NCI-H748 (cell line): ENCODE data around the gene CAT.

ENCODE experiments used
- DNase-seq: peaks from one replicate; lab custom pipeline; 2025; ENCODE audit not compliant: unreplicated experiment; lab: John Stamatoyannopoulos, UW

CAT gene

DNA sequence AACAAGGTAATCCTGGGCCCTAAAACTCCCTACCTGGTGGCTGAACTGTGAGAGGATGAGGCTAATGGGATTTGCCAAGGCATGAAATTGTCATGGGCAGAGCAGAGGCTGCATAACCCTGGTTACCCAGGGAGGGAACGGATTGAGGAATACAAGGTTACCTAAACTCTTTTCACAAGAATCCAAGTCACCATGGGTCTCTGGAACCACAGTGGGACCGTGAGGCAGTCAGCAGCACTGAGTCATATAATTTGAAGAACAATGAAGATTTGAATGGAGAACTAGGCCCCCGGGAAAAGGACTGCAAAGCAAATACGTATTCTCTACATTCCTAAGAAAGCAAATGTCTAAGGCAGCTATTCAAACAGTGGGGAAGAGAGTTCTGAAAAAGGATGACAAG, 19.8 kb downstream of the CAT start:
- no peak for DNase-seq

DNA sequence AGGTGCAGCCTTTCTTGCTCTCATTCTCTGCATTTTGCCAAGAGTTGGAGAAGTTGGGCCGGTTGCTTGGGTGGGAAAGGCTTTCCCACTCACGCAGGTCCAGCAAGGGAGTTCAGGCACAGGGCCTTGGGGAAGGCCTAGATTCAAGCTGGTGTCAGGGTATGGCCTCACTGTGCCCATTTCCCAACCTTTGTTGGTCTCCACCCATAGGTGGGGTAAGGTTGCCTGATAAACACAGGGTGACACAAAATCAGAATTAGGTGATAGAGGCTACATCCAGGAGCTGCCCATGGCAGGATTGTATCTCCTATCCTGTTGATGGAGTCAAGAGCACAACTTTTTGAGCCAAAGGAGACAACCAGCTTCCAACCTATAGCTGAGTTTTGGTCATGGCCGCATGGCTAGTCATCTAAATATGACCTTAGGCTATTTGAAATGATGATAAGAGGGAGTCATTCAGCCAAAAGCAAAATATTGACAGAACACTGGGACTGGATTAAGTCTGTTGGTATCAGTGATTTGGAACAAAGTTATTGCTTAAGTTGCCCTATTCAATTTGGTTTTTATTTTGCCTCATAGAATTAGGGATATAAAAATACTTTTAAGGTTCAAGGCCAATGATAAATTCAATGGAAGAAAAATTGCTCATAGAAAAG, 20.9 kb downstream of the CAT start:
- DNase-seq = no peak

DNA sequence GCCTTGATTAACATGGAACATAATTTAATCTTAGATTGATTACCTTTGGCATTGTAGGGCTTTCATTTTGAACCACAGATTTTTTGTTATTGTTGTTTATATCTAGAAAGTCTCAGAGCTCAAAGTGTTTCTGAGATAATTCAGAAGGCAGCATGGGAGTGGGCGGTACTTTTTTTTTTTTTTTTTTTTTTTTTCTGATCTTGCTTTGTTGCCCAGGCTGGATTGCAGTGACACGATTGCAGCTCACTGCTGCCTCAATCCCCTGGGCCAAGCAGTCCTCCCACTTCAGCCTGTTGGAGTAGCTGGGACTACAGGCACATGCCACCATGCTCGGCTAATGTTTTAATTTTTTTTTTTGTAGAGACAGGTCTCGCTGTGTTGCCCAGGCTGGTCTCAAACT, 21.5 kb downstream of the CAT start:
- DNase-seq = no peak

DNA sequence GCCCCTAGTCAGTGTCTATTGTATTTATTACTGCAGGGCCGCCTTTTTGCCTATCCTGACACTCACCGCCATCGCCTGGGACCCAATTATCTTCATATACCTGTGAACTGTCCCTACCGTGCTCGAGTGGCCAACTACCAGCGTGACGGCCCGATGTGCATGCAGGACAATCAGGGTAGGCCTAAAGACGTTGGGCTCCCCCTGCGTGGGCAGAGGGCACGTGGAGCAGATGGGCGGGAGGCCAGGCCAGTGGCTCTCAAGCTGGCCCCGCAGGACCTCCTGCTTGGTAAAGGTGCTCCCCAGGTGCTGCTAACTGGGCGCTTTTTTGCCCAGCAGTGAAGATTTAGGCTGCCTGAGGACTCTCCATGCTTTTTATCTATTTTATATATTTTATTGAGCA, 22.5 kb downstream of the CAT start:
- DNase-seq = no peak

DNA sequence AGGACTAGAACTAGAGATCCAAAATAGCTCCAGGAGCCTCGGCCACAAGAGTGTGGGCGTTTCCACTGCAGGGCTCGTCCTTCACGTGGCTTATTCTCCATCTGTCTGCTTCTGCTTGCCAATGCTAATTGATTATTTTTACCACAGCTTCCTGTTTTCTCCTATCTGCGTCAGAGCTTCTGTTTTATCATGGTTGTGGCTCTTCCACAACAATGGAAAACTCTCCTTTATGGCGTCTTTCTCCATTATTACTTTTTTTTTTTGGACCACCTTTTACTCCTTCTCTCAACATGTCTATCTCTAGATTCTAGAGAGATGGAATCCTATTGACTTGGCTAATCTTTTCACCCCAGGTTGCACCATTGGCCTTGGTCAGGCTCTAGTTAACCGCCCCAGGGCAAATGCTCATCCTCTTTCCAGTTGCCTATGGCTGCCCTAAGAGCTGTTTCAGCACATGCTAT, 25.9 kb downstream of the CAT start:
- no peak for DNase-seq

DNA sequence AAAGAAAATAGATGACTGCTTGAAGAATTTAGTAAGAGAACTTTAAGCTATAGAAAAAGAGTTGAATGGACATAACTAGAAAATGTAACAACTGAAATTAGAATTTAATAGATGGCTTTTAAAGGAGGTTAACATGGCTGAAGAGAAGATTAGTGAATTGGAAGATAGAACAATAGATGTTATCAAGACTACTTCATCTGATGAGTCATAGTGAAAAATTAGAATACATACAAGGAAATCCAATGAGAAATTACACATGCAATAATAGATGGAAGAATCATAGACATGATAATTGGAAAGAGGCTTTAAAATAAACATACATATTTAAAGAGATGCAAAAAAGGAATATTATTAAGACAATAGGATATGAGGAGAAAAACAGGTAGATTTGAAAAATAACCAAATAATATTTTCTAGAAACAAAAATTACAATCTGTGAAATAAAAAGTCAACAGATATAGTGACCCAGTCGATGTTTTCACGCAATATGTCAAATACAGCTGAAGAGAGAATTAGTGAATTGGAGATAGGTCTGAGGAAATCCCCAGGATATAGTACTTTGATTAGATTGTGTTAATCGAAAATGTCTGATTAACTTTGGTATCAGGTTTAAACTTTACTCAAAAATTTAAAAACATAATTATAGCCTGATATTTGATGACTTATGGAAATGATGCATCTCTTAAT, 28.2 kb downstream of the CAT start:
- no peak for DNase-seq

DNA sequence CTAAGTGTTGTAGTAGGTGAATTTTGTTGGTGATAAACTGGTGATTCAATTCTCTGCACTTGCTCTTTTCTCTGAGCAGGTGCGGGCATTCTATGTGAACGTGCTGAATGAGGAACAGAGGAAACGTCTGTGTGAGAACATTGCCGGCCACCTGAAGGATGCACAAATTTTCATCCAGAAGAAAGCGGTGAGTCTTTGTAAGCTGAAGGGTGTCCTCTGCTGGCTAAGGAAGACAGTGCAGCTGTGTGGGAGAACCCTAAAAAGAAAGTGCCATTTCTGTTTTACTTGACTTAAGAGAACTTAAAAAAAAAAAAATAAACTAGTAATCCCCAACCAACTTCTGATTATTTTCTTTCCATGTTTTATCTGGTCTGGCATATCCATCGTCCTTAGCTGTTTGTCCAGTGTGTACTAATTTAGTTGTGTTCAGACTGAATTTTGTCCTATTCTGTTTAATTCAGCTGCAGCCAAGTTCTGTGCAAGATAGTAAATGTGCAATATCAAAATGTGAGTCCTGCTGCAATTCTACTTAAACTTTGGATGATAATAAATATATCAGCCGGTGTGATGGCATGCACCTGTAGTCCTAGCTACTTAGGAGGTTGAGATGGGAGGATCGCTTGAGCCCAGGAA, 29.6 kb downstream of the CAT start:
- peak; percentile 27 for DNase-seq

DNA sequence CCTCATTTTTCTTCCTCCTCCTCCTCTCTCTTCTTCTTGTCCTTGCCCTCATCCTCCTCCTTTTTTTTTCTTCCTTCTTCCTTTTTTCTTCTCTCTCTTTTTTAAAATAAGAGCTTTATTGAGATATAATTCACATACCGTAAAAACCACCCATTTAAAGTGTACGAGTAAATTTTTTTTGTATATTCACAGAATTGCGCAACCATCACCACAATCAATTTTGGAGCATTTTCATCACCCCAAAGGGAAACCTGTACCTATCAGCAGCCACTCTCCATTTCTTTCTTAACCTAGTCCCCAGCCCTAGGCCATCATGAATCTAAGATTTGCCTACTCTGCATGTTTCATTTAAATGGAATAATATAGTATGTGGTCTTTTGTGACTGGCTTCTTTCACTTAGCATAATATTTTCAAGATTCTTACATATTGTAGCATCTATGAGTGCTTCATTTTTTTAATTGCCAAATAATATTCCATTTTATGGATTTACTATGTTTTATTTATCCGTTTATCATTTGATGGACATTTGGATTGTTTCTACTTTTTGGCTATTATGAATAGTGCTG, 35.0 kb downstream of the CAT start:
- no peak for DNase-seq

DNA sequence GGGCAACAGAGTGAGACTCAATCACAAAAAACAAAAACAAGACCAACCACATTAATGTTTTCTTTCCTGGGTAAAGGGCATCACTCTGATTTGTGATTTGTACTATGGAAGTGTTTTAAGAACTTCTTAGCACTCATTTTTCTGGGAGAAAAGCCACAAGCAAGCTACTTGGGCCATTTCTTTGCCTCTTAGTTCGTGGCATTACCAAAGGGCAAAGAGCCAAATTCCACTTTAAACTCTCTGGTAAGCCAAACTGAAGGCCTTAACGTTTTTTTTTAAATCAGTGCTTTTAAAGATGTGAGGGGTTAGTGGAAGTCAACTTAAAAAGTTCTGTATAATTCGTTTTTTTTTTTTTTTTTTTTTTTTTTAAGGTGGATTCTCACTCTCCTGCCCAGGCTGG, 36.9 kb downstream of the CAT start:
- DNase-seq = no peak

DNA sequence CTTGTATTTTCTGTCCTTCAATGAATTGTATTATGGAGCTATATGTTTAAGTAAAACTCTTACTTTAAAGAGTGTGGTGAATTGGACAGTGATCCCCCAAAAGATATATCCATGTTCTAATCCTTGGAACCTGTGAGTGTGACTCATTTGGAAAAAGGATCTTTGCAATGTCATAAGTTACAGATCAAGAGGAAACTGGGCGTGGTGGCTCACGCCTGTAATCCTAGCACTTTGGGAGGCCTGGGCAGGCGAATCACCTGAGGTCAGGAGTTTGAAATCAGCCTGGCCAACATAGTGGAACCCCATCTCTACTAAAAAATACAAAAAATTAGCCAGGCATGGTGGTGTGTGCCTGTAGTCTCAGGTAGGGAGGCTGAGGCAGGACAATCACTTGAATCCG, 38.1 kb downstream of the CAT start:
- no peak for DNase-seq

DNA sequence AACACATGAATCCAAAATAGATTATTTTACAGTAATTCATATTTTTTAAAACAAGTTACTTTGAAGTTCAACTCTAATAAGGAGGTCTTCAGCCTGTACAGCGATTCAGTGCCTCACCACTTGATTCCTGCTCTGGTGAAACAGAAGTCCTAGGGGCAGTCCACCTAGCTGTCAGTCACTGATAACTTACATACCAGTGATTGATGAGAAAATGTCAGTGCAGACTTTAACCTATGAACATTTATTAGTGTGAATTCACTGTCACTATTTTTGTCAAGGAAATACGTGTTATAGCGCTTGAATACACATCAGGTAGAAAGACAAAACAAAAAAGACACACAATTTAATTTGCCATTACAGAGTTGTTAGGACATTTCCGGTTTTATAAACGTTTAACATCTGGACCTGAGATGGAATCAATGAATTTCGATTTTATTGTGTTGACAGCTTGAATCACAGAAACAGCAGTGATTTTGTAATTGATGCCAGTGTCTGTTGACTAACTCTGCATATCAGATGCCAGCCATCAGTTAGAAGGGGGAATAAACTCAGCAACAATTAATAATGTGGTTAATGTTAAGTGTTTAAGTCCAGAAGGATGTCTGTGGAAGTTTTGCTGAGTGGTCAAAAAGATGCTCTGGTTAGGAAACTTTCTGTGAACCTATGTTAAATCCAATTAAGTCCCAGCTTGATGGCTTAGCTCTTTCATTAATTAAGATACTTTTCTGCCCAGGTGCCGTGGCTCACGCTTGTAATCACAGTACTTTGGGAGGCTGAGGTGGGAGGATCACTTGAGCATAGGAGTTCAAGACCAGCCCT, 40.3 kb downstream of the CAT start:
- DNase-seq = no peak

DNA sequence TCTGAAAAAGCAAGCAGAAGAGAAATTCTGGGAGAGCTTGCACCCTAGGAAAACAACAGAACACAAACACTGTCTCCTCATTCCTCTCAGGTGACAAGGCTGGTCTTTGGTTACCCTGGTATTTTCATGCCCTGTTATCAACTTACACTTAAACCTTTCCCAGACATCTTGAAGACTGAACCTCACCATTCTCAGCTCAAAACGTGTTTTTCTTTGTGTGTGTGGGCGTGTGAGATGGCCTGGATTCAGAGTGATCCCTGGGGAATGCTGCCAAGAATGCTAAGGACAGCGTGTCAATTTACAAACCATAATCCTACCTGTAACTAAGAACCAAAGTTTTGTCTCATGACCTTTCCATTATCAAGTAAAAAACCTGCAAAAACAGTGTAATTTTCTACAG, 41.6 kb downstream of the CAT start:
- DNase-seq = no peak

DNA sequence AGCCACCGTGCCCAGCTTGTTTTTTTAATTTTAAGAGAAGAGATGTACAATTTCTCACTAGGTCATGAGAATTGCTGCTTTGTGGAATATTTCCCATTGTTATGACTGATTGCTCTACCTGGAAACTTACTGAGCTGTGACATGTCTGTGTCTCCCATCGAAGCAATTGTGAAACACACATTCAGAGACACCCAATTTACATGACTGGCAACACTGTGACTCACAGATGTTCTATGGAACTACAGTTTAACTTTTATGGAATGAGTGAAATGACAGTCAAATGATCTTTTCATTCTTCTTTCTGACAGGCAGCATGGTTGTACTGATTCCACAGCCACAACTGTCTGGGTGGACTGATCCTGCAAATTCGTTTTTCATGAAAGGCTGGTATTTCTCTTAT, 42.6 kb downstream of the CAT start:
- DNase-seq = no peak

DNA sequence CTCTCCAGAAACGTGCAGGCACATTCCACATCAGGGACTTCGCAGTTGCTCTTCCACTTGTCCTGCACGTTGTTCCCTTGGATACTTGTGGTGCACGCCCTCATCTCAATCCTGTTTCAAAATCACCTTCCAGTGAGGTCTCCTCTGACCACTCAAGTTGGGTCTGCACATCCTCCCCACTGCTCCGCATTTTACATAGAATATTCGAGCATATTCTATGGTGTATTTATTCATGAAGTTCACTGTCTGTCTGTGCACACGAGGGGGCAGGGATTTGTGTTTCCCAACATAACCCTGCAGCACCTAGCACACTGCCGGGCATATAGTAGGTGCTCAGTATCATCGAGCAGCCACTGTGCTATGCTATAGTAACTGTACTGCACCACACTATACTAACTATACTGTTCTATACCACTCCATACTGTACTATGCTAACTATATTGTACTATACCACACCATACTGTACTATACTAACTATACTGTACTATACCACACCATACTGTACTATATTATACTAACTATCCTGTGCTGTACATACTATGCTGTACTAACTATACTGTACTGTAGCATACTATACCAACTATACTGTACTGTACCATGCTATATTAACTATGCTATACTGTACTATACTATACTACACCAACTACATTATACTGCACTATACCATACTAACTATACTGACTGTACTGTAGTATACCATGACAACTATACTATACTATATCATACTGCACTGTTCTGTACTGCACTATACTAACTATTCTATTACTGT, 44.6 kb downstream of the CAT start:
- DNase-seq = no peak

DNA sequence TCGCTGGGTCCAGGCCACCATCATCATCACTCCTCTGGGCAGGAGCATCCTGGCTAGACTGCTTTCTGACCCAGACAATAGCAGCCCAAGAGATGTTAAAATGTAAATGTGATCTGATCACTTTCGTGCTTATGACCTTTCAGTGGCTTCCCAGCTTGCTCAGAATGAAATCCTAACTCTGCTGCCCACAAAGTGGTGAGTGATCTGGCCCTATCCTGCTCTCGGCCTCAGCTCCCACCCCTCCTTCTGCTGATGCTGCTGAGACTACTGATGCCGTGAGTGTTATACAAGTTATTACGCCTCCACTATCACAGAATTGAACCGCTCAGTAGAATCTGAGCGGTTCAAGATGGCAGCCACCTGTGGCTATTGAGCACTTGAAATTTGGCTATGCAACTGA, 48.7 kb downstream of the CAT start:
- no peak for DNase-seq

DNA sequence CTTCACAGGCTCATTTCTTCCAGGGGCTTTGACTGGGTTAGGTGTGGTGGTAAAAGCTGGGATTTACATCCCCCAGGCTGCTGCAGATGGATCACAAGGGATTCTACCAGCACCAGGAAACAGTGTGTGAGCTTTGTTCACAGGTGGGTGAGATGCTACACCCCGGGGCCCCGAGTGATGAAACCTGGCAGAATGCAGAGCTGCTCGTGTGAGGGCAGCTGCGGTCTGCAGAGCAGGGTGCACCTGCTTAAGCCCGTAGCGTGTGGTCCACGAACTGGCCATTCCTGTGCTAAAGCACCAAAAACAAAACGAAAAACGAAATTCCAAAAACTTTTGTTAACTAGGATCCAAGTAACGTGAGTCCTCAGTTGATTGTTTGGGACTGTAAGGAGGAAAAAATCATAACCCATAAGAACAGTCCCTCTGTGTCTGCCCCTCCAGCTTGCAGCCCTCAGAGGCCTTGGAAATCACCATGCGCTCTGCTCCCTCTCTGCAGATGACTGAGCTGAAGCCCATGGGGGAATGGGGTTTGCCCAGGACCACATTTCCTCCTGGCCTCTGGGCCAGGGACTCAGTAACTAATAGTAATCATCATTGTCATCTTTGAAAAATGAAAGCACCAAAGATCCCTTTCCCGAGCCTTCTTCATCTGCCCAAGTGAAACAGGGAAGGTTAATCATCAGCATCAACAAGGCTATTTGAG, 50.3 kb downstream of the CAT start:
- no peak for DNase-seq

DNA sequence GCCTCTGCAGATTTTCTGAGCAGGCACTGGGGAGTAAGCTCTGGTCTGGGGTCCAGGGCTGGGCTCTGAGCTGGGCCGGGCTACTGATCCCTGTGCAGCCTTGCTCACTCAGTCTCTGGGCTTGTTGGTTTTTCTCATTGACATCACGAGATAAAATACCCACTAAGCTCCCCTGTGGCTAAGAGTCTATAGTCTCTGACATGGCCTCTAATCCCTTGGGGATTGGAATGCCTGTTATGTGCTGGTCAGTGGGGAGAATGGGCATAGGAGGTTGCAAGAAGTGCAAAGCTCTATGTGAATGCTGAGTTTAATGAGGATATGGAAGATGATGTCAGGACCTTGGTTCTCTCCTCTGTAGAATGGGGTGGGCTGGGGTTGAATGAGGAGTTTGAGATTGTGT, 51.6 kb downstream of the CAT start:
- DNase-seq = no peak

DNA sequence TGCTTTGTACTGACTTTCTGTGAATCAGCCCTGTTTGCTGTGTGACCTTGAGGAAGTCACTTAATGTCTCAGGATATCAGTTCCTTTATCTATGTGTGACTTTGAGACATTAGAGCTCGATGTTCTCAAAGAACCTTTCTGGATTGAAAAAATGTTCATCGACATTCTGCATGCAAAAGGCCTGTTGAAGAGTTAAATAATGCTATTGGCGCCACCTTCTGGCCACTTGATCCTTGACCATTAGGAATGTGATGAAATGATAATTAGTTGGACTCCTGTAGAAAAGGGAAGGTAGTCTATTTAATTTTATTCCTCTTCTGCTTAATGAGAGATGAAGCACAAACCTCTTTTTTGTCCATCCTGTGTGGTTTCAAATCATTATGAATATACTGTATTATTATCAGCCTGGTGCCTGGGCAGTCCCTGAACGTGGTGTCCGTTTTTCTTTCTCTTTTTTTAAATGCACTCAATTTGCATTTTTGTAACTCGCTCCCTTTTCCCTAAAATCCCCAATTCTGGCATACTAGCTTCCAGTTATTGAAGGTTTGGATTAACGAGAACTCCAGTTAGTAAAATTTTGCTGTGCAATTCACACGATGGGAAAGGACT, 54.2 kb downstream of the CAT start:
- DNase-seq = peak; percentile 79

DNA sequence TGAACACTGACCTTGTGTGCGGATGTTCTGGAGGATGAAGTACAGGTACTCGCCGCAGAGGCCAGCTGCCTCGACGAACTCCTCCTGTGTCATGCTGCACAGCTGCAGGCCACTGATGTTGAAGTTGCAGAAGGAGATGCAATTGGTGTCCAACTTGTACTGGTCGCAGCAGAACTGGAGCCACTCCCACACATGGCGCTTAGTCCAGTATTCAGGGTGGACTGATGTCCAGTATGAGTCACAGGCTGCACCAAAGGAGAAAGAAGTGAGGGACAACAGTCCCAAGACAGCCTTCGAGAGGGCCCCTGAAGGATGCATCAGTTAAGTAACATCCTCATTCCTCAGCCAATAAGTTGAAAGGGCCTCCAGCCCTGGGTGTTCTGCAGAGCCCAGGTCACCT, 54.7 kb downstream of the CAT start:
- DNase-seq = no peak
